HG03280 (cell line): Measurements from ENCODE around the gene GRIK3.
"Not testable (repeated sequence)": the region's sequence is repeated elsewhere in the genome, so short reads cannot be mapped to it uniquely, and the experiment has no call there.

Experiments used
- ATAC-seq: cut with Tn5 transposase; IDR thresholded peaks from one replicate; pipeline ENCODE4 v1.9.1; 2021; ENCODE audit warnings: mild to moderate bottlenecking, moderate library complexity; ENCODE audit not compliant: unreplicated experiment

GRIK3 gene

DNA sequence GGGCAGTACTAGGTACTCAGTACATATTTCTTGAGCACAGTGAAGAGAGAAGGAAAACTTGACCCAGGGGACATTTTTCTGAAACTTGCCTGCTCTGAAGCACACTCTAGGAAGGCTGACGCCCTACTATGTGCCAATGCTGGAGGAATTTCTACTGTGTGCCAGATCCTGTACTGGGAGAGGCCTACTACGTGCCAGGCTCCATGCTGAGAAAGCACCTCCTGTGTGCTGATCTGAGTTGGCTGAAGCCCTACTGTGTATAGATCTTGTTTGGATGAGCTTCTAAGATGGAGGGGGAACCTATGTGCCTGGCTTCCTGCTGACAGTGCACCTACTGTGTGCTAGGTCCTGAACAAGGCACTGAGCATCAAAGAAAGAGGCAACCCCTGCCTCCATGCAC, 86.2 kb downstream of the GRIK3 start:
- ATAC-seq = no peak

DNA sequence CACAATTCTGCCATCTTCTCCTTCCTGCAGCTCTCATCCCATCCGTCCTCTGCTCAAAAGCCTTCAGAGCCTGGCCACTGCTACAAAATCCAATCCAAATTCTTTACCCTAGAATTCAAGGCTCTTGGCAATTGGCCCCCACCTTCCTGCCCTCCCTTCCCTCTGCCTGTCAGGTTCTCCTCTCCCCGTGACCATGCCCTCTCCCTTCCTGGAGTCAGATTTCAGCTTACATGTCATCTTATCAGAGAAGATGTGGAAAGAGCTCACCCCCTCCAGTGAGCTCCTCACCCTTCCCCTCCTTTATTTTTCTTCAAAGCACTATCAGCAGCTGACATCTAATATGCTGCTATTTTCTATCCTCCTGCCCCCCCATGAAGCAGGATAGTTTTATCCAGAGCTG, 86.9 kb downstream of the GRIK3 start:
- ATAC-seq = no peak

DNA sequence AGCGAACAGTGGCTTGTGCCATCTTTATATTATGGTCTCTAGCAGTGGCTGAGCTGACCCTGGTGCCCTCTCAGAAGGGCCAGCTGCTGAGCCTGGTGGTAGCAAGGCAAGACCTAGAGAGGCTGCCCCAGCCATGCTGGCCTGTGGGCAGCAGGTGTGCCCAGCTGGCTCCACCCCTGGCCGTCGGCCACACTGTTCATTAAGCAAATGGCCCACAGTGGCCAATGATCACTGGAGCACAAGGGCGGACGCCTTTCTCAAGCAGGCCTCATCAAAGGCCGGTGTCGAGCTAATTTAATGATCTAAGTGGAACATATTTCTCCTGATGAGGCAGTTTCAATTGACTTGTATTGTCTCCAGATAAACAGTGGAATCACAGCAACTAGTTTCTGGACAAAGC, 89.4 kb downstream of the GRIK3 start:
- ATAC-seq = no peak

DNA sequence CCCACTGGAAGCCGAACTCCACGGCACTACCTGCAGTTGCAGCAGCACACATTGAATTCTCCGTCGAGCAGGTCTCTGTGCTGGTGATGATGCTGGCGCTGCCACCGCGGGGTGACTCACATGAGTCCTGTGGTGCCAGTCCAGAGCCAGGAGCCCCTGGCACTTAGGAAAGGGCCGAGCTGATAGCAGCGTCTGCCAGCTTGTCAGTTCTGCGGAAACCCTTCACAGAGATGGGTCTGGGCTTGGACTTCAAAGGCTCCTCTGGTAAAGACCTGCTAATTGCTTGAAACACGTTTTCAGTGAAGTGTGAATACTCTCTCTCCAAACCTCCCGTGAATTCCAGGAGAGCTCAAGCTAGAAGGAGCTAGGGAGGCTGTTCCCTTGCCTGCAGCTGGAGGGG, 92.2 kb downstream of the GRIK3 start:
- ATAC-seq = no peak

DNA sequence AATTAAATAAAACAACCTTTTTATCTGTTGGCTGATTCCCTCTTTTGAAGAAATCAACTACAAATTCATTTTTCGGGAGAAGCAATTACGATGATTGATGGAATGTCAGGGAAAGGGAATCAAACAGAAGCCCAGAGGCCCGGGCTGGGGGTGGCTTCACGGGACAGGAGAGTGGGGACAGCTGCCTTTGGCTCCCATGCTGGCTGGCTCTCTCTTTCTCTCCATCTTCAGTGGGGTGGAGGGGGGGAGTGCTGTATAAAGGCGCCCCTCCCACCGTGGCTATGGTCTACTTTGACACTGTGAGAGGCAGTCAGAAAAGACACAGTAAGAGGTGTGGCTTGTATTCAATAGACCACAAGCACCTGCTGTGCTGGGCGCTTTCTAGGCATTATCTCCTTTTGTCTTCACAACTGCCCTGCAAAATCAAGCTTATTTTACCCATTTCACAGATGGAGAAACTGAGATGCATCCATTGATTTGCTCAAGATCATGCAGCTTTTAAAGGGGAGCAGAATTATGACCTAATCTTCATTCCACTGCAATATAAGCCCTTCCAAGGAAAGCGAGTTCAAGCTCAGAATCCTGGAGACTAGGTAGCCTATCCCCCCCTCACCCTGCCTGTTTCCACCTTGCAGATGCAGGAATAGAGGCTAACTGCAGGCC, 92.9 kb downstream of the GRIK3 start:
- no peak for ATAC-seq

DNA sequence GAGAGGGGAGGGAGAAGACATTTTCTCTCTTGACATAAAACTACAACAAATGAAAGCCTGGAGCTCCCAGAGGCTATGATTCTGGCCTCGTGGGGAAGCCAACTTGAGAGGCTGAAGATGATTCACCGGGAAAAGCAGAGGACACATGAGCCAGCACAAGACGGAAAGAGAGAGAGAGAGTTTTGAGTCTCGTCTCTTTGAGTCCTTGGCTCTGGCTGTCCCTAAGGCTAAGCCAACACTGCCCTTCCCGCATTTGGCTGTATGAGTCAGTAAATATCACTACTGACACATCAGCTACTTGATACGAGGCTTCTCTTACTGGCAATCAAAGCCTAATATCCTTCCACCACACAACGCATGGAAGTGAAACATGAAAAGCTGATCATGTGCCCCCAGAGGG, 95.5 kb downstream of the GRIK3 start:
- no peak for ATAC-seq

DNA sequence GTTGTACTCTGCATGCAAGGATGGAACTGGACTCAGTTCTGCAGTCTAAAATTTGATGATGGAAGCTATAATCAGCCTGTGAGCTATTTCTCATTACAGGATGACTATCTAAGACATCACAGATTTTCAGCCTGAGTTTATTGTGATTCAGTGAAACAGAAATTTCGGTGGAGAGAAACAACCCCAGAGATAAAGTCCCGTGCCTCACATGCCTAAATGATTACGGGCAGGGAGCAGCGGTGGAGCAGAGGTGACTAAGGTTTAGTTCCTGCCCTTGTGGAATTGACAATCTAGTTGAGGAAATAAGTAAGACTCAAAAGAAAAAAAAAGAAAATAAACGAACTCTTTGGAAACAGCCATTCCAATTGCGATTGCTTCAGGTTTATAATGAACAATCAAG, 96.9 kb downstream of the GRIK3 start:
- no peak for ATAC-seq

DNA sequence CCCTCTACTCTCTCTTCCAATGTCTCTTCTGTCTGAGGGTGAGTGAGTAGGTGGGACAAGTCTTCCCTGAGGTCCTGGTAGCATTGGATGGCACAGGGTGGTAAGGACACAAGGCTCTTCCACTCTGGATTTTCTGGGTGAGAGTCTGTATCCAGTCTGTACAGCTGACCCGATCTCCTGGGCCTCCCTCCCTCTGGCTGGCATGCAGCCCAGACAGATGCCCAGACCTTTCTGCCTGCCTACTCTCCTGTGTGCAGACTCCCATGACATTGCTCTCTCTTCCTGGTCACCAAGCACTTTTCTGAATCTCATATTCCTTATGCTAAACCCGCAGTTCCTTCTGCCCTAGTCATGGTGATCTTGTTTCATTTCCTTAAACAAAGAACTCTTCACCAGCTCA, 100.3 kb downstream of the GRIK3 start:
- ATAC-seq = no peak

DNA sequence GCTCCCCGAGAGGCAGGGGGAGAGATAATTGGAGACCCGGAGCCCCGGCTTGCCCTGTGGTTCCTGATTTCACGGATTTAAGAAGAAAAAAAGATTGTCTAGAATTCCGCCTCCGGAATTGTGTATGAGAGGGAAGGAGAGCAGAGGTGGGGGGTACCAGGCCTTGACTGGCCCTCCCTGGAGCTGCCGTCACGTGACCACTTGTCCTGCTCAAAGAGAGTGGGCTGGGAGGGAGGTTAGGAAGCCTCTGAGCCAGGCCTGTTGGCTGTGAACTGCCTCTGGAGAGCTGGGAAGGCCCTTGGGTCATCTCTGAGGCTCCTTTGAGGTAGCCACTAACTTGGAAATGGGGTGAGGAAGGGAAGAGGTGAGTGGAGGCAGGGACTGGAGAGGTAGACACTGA, 106.5 kb downstream of the GRIK3 start:
- no peak for ATAC-seq

DNA sequence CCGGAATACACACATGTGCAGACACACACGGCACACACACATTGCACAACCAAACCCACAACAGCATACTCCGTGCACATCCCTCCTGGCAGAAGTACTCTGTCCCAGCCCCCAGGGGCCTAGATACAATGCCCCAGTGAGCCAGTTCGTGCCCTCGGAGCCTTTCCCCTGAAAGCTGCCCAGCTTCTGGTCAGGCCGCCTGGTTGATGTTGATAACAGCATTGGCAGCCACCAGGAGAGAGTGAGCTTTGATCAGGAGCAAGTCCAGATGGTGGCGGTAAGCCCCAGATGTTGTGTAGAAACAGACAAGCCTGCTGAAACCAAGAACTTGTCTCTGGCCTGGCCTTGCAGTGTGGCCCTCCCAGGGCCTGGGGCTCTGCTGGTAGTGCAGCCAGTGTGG, 109.1 kb downstream of the GRIK3 start:
- no peak for ATAC-seq

DNA sequence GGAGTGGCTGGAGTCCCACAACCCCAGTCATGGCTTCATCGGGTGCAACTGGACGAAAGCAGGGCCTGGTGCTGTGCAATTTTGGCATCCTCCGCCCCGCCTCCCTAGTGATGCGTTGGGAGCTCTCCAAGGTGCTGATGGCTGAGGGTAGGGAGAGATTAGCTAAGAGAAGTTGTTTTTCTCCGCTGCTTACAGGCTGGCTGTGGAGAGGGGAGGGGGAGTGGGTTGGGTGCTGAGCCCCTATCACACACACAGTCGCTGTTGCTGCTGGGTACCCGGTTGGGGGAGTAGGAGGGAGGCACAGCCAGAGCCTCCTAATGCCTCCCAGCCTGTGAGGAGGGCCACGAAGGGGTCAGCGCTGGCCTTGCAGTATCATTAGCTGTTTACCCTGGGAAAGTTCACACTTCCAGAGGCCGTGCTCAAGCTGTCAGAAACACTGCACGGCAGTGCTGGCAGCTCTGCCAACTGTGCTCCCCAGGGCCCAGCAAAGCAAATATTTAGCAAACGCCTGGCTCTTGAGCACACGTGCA, 110.0 kb downstream of the GRIK3 start:
- ATAC-seq = no peak

DNA sequence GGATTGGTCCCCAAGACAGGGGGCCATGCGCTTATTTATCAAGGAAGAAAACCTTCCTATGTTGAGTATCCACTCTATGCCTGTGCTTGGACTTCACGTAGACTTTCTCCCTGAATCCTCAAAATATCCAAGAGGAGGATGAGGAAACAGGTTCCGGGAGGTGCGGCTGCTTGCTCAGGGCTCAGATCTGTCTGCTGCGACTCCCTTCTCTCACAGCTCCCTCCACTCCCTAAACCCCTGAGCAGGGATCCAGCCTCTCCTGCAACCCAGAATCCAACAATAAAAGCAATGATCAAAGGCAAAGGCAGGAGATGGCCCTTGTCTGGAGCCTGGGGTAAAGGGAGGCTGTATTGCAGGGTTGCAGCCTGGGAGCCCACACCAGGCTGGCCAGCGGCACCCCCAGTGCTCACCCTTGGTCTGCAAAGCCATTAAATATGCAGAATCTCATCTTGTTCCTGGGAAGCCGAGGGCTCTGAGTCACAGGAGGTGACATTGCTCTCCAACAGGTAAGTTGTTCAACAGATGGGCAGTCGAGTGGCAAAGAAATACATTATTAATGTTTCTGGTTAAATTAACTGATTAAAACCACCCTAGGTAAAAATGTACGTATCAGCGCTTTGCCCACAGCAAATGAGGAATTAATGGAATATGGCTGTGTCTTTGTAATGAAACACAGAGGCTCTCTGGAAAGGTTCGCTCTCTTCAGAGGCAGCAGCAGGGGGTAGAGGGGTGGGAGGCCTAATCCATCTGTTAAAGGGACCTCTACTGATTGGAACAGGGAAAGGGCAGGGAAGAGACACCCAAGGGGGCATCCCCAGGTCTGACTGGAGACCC, 111.5 kb downstream of the GRIK3 start:
- ATAC-seq = no peak

DNA sequence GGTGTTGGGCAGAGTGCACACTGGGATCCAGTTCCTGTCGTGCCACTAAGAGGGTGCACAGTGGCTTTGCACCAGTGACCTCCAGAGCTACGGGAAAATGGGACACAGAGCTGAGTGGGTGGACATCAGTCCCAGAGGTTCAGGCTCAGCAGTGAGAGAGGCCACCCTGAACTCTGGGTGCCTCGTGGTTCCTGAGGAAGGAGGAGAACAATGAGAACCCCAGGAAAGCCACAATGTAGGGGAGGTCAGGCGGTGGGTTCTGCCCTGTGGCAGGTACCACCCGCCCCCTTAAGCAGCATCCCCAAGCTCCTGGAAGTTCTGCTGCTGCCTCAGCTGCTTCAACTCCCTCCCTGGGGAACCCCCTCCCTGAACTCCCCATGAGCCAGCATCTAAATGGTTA, 112.2 kb downstream of the GRIK3 start:
- ATAC-seq = no peak

DNA sequence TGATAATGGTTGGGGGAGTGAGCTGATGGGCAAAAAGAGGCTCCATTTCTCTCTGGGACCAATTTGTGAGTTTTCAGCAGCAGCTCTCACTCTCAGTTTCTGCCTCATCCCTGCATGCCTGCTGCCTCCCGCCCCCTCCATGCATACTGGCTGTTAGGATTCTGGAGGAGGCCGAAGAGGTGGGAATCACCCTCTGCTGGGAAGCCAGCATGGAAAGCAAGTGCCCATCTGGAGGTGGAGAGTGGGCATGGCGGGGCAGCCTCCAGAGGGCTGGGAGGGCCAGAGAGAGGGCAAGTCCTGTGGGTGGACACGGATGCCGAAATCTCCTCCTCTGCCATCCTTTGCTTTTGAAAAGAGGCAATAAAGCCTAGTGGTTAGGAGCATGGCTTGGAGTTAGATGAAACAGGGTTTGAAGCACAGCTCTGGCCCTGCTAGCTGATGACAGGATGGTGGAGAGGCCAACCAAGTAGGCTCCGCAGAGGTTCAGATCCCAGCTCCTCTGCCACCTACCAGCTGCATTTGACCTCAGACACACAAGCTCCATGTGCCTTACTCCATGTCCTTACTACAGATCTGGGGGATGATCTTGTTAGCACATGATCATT, 113.4 kb downstream of the GRIK3 start:
- ATAC-seq = no peak

DNA sequence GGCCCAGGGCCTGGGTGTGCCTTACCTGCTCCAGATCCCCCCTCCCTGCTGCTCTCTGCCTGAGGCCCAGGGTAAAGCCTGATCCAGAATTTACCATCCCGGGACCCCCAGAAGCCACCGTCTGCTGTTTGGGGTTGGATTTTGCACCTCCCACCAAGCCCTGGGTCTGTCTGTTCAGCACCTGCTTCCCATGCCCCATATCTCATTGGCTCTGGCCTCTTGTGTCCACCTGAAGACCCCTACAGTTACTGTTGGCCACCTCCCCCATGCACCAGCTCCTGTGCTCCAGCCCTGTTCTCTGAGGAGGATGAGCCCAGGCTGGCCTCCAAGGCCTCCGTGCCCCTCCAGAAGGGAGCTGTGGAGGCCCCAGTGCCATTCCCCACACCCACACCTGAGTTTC, 113.9 kb downstream of the GRIK3 start:
- ATAC-seq = no peak

DNA sequence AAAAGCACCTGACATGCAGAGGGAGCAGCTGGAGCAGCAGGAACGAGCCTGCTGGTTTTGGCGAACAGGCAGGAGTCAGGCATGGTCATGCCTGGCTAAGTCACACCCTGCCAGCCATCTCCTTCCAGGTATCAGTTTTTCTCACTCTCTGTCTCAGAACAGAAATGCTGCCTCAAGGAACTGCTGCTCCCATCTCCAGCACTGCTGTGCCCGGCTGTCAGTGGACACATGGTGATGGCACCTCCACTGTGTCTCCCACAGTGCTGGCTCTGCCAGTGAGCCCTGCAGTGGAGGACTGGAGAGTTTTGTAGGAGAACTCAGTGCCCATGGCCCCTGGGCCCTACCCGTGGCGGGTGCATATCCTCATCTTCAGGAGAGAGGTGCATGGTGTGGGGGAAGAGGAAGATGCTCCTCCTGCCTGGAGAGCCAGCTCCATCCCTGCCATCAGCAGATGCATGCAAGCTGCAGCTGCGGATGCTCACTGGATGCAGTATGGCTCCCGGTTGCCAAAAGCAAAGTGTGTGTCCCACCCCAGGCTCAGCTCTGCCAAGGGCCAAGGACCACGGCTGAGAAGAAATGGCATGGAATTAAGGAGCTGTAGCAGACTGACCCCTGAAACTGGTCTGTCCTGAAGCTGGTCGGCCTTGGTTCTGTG, 114.7 kb downstream of the GRIK3 start:
- ATAC-seq = no peak

DNA sequence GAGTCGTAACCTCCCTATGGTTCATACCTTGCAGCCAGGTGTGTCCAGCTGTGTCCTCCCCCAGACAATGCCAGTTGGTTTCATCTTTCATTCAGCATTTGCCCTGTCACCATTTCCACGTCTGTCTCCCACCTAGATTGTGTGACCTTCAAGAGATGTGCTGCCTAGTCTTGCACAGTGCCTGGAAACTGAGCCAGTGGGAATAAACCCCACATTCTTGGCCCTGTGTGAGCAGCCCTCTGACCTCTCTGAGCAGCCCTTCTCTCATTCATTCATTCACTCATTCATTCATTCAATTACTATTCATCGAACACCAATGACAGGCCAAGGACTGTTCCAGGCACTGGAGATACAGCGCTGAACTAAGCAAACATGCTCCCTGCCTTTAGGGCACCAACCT, 115.7 kb downstream of the GRIK3 start:
- no peak for ATAC-seq

DNA sequence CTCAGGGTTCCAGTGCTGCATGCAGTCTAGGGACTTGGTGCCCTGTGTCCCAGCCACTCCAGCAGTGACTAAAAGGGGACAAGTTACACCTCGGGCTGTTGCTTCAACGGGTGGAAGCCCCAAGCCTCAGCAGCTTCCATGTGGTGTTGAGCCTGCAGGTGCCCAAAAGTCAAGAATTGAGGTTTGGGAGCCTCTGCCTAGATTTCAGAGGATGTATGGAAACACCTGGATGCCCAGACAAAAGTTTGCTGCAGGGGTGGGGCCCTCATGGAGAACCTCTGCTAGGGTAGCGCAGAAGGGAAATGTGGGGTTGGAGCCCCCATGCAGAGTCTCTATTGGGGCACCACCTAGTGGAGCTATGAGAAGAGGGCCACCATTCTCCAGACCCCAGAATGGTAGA, 117.8 kb downstream of the GRIK3 start:
- ATAC-seq = not testable (repeated sequence)

DNA sequence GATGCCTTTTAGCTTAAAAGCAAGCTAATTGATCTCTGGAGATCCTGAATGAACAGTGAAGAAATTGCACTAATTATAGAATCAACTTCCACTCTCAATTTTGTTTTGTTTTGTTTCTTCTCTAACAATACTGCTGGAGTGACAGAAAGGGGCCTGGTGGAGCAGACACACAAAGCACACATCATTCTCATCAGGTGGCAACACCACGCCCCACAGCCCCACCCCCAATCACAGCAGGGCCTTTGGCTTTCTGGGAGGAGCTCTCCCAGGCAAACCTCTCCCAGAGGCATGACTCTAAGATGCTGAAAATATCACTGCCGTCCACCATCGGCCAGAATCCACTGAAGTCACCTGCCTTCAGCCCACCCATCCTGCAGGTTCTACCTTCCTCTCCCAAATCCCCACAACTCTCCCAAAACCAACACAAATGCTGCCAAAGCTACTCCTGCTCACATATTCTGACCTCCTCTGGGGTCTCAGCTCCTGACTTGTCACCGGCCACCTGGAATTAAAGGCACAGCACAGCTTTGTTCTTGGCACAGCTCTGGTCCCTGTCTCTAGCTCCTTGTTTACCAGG, 120.7 kb downstream of the GRIK3 start:
- ATAC-seq = no peak

DNA sequence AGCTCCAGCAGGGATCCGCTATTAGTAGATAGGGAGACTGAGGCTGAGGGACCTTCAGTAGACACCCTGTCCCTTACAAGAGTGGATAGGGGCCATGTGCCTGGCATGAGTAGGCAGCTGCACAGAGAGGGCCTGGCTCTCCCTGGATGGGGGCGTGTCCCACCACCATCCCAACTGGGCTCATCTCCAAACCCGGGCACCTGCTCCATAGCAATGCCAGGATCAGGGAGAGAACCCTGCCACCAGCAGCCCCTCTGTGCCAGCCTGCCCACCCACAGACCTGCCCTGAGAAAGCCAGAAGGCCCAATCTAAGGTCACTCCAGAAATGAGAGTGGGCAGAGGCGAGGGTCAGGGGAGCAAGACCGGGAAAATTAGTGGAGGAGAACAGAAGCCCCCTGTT, 121.3 kb downstream of the GRIK3 start:
- ATAC-seq = no peak

DNA sequence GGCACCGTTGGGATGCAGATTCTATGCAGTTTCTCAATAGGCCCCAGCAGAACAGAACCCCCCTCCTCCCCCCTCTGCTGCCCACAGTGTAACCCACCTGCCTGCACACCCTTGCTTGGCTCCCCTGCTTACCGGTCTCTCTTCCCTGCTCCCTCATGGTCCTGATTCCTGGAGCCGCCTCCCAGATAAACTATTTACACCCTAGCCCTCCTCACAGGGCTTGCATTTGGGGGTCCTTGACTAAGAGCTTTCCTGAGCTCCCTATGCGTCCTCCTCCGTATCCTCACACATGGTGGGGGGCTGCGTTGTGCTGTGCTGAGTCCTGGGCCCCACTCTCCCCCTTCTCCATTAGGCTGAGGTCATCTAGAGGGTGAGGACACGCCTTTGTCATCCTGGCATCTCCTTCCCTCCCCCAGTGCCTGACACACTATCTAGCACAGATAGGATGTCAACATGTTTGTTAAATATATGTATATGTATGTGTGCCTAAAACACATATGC, 121.9 kb downstream of the GRIK3 start:
- no peak for ATAC-seq
